ENCODE data around the gene TMEM135.
"Not testable (repeated sequence)": the region's sequence is repeated elsewhere in the genome, so short reads cannot be mapped to it uniquely, and the experiment has no call there.

The TMEM135 gene

GRCh38 chr11:87097582-87097981 lies 59.8 kb downstream of the TMEM135 start:
- Mint-ChIP-seq H3K4me1 (no peaks in the 10 kb centered on the region), H3K27me3 (ENCODE audit: low read depth, poor library complexity) (no peaks in the 10 kb centered on the region), H3K27ac (no peak overlapping the region), H3K9me3 (peaks cover 17% of the 10 kb centered on the region), H3K36me3 (ENCODE audit: low read depth) (peaks cover 73% of the 10 kb centered on the region), H3K4me3 (no peak overlapping the region)
- peak; percentile 52 for TF ChIP-seq CTCF (IDR thresholded peaks at IDR 0.05)
- peak; percentile 30 for DNase-seq

- no peak for DNase-seq
- no peak for TF ChIP-seq CTCF (IDR thresholded peaks at IDR 0.05)
- Mint-ChIP-seq H3K27ac (no peak overlapping the region), H3K4me3 (no peak overlapping the region), H3K9me3 (peaks cover 10% of the 10 kb centered on the region), H3K36me3 (ENCODE audit: low read depth) (peaks cover 52% of the 10 kb centered on the region), H3K27me3 (ENCODE audit: low read depth, poor library complexity) (no peaks in the 10 kb centered on the region), H3K4me1 (peaks cover 6% of the 10 kb centered on the region)
These were observed 64.3 kb downstream of the TMEM135 start for GRCh38 chr11:87101956-87102580.

GRCh38 chr11:87105826-87106225 lies 68.1 kb downstream of the TMEM135 start:
- H3K4me3 Mint-ChIP-seq; DNase-seq; H3K27me3 Mint-ChIP-seq (ENCODE audit: low read depth, poor library complexity): not testable (repeated sequence)
- peaks cover 18% of the 10 kb centered on the region for H3K9me3 Mint-ChIP-seq
- H3K36me3 Mint-ChIP-seq (ENCODE audit: low read depth): peaks cover 43% of the 10 kb centered on the region
- H3K27ac Mint-ChIP-seq: peak overlapping the region; percentile 4
- H3K4me1 Mint-ChIP-seq: peaks cover 13% of the 10 kb centered on the region

- not testable (repeated sequence) for H3K27me3 Mint-ChIP-seq (ENCODE audit: low read depth, poor library complexity); H3K27ac Mint-ChIP-seq; DNase-seq; H3K4me3 Mint-ChIP-seq
- peaks cover 38% of the 10 kb centered on the region for H3K36me3 Mint-ChIP-seq (ENCODE audit: low read depth)
- H3K9me3 Mint-ChIP-seq: peaks cover 18% of the 10 kb centered on the region
- peaks cover 13% of the 10 kb centered on the region for H3K4me1 Mint-ChIP-seq
These were observed 69.6 kb downstream of the TMEM135 start for GRCh38 chr11:87107379-87107778.

GRCh38 chr11:87110443-87111131 lies 72.9 kb downstream of the TMEM135 start:
- Mint-ChIP-seq H3K27ac (no peak overlapping the region), H3K36me3 (ENCODE audit: low read depth) (peaks cover 28% of the 10 kb centered on the region), H3K4me1 (peaks cover 21% of the 10 kb centered on the region), H3K4me3 (no peak overlapping the region), H3K9me3 (peaks cover 18% of the 10 kb centered on the region), H3K27me3 (ENCODE audit: low read depth, poor library complexity) (no peaks in the 10 kb centered on the region)
- no peak for TF ChIP-seq CTCF (IDR thresholded peaks at IDR 0.05)
- DNase-seq: no peak

- DNase-seq: no peak
- TF ChIP-seq CTCF (IDR thresholded peaks at IDR 0.05): no peak
- peaks cover 18% of the 10 kb centered on the region for H3K36me3 Mint-ChIP-seq (ENCODE audit: low read depth)
- H3K27ac Mint-ChIP-seq: peak overlapping the region; percentile 95
- H3K27me3 Mint-ChIP-seq (ENCODE audit: low read depth, poor library complexity): no peaks in the 10 kb centered on the region
- peaks cover 14% of the 10 kb centered on the region for H3K4me1 Mint-ChIP-seq
- H3K9me3 Mint-ChIP-seq: no peaks in the 10 kb centered on the region
- H3K4me3 Mint-ChIP-seq: no peak overlapping the region
These were observed 76.4 kb downstream of the TMEM135 start for GRCh38 chr11:87114093-87114492.

GRCh38 chr11:87116185-87116584 lies 78.5 kb downstream of the TMEM135 start:
- Mint-ChIP-seq H3K27me3 (ENCODE audit: low read depth, poor library complexity) (no peaks in the 10 kb centered on the region), H3K27ac (no peak overlapping the region), H3K36me3 (ENCODE audit: low read depth) (peaks cover 25% of the 10 kb centered on the region), H3K4me1 (peaks cover 14% of the 10 kb centered on the region), H3K9me3 (peaks cover 4% of the 10 kb centered on the region), H3K4me3 (no peak overlapping the region)
- TF ChIP-seq CTCF (IDR thresholded peaks at IDR 0.05): no peak
- DNase-seq: no peak
